K562 (cell line): Measurements from ENCODE around the gene HOXD9. TPM values are rescaled to one million over a fixed set of nuclear protein-coding genes. Genes with fewer than 3 reads are reported as not detected.
A peak's percentile ranks its signal among the peaks of the same experiment; 100 is the strongest.

ENCODE experiments used
- CLOCK ChIP-seq: fragments of 250-450 bp; sonication (Bioruptor Pico); IDR thresholded peaks from 2 replicates; pipeline ENCODE4 v1.4.0; 2020; ENCODE audit warnings: mild to moderate bottlenecking, moderate library complexity, borderline replicate concordance
- E2F1 ChIP-seq: sonication (generic); formaldehyde crosslinking; IDR thresholded peaks from 2 replicates; pipeline ENCODE4 v1.8.1; 2023; ENCODE audit warnings: mild to moderate bottlenecking, missing genetic modification reagents, moderate library complexity
- FOSL1 ChIP-seq: fragments of 200-800 bp; sonication (Bioruptor generic); conservative IDR thresholded peaks from 2 replicates; pipeline ENCODE4 v1.6.1; 2016; ENCODE audit warnings: missing genetic modification characterization, missing compliant biosample characterization
- JUND ChIP-seq, 2 experiments: IDR thresholded peaks; 2 replicates in 1 of 2; 3 replicates in 1 of 2; pipeline ENCODE4 v1.6.1; 2011; ENCODE audit warnings: borderline replicate concordance in 2 of 2, low read depth in 2 of 2, low read length in 2 of 2, improper control_type of control experiment in 1 of 2, missing biosample characterization in 1 of 2, missing genetic modification characterization in 1 of 2, missing genetic modification reagents in 1 of 2
- LCOR ChIP-seq: sonication (generic); formaldehyde crosslinking; IDR thresholded peaks from 2 replicates; pipeline ENCODE4 v1.8.0; 2022; ENCODE audit warnings: mild to moderate bottlenecking, missing genetic modification reagents
- MAFF ChIP-seq: IDR thresholded peaks from 2 replicates; pipeline ENCODE4 v1.6.1; 2012; ENCODE audit warnings: low read length, improper control_type of control experiment
- NBN ChIP-seq: fragments of 450-650 bp; IDR thresholded peaks from 2 replicates; pipeline ENCODE4 v1.6.1; 2016; ENCODE audit warnings: low read depth, mild to moderate bottlenecking
- PRMT5 ChIP-seq: sonication (generic); formaldehyde crosslinking; IDR thresholded peaks from 2 replicates; pipeline ENCODE4 v1.5.0; 2020; ENCODE audit warnings: missing genetic modification reagents
- RCOR1 ChIP-seq, 2 experiments: IDR thresholded peaks; 2 replicates each; pipeline ENCODE4 v1.6.1; 2012; ENCODE audit warnings: low read depth in 2 of 2, low read length in 2 of 2, borderline replicate concordance in 1 of 2, improper control_type of control experiment in 1 of 2
- RFX5 ChIP-seq: IDR thresholded peaks from 2 replicates; pipeline ENCODE4 v1.6.1; 2011; ENCODE audit warnings: low read depth, mild to moderate bottlenecking, improper control_type of control experiment, low read length
- RFX7 ChIP-seq: fragments of 250-450 bp; sonication (Bioruptor Pico); IDR thresholded peaks from 2 replicates; pipeline ENCODE4 v1.5.1; 2021; ENCODE audit warnings: mild to moderate bottlenecking
- SNRNP70 ChIP-seq: fragments of 200-400 bp; formaldehyde crosslinking; optimal IDR thresholded peaks from 2 replicates; pipeline ENCODE3; 2017; ENCODE audit warnings: low read depth, low read length
- TBL1XR1 ChIP-seq, 2 experiments: IDR thresholded peaks; 2 replicates each; pipeline ENCODE4 v1.6.1; 2012; ENCODE audit warnings: improper control_type of control experiment in 2 of 2, low read length in 2 of 2, mild to moderate bottlenecking in 1 of 2
- ZC3H8 ChIP-seq: fragments of 450-650 bp; IDR thresholded peaks from 2 replicates; pipeline ENCODE4 v1.6.1; 2017
- ZNF253 ChIP-seq: fragments of 250-450 bp; sonication (Bioruptor Pico); conservative IDR thresholded peaks from 2 replicates; pipeline ENCODE4 v1.6.1; 2021; ENCODE audit warnings: mild to moderate bottlenecking
- ZNF445 ChIP-seq: fragments of 250-450 bp; sonication (Bioruptor Pico); IDR thresholded peaks from 2 replicates; pipeline ENCODE4 v1.4.0; 2020; ENCODE audit warnings: low read depth, mild to moderate bottlenecking, moderate library complexity
- ZNF512 ChIP-seq: IDR thresholded peaks from 2 replicates; pipeline ENCODE4 v1.6.1; 2016; ENCODE audit warnings: missing genetic modification characterization, missing compliant biosample characterization
- ZNF717 ChIP-seq: fragments of 250-450 bp; sonication (Bioruptor Pico); IDR thresholded peaks from 2 replicates; pipeline ENCODE4 v1.5.0; 2021
- polyA plus RNA-seq, 8 experiments: library from polyadenylated mRNA; depleted of rRNA in 4 of 8; stranded (reverse) in 5 of 8; unstranded in 3 of 8; fragments of >200 nt; fragmentation: Nextera tagmentation in 2 of 8; fragmentation: Illumina TruSeq in 1 of 8; extraction: Ambion mirVana in 2 of 8; extraction: Trizol in 1 of 8; gene quantifications; 2 replicates each; pipeline versions ENCODE4 v1.2.1 to v1.2.3, GENCODE V29; 2011 to 2014; ENCODE audit warnings: inconsistent platforms in 1 of 8, missing spikeins in 1 of 8
- total RNA-seq, 7 experiments: library from RNA; depleted of rRNA in 6 of 7; stranded (reverse); fragments of >200 nt in 6 of 7; fragmentation: Illumina TruSeq in 2 of 7; extraction: Trizol in 2 of 7; gene quantifications; 2 replicates each; pipeline versions ENCODE4 v1.2.1 to v1.2.3, GENCODE V29; 2011 to 2021; ENCODE audit warnings: low replicate concordance in 1 of 7
- TF ChIP-seq, protein P1 (sequence below): fragments of 450-650 bp; formaldehyde crosslinking; IDR thresholded peaks from 2 replicates; pipeline ENCODE4 v1.4.0; 2022; ENCODE audit warnings: missing genetic modification characterization
- TF ChIP-seq, protein P2 (sequence below): fragments of 250-450 bp; sonication (Bioruptor Pico); IDR thresholded peaks from 2 replicates; pipeline ENCODE4 v1.8.0; 2022; ENCODE audit warnings: moderate library complexity, mild to moderate bottlenecking, inconsistent platforms

HOXD9 gene
- total and polyA plus RNA-seq, 9 of the 15 experiments (the other 6 are each of a cell fraction or from before 2014, with no cell fraction given): not detected

DNA sequence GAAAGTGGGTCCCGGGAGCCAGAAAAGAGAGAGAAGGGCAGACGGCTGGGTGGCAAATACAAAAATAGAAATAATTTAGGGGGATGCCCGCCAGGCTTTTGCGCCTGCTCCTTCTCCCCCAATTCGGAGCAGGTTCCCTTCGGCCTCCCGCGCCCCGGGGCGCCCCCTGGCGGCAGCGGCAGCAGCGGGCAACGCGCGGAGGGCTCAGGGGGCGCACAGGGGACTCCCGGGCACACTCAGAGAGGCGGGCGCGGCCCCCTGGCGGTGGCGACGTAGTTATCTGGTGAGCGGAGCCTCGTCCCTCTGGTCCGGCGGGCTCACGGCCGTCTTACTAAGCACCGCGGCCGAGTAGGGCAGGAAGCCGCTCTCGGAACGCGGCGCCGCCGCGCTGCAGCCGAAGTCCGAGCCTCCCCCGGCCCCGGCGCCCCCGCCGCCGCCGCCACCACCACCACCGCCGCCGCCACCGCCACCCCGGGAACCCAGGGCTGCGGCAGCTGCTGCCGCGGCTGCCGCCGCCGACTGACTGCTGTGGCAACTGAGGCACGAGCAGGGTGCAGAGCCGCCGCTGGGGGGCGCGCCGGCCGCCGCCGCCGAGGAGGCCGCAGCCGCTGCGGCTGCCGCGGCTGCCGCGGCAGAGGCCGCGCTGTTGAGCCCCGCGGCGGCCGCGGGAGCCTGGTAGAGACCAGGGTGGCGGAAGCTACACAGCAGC is 42.5 kb upstream of the HOXD9 start (continued):
- no peak for TF ChIP-seq TBL1XR1 (IDR thresholded peaks at IDR 0.05; ENCODE audit: low read length in 2 of 2)
- TF ChIP-seq, protein P1, sequence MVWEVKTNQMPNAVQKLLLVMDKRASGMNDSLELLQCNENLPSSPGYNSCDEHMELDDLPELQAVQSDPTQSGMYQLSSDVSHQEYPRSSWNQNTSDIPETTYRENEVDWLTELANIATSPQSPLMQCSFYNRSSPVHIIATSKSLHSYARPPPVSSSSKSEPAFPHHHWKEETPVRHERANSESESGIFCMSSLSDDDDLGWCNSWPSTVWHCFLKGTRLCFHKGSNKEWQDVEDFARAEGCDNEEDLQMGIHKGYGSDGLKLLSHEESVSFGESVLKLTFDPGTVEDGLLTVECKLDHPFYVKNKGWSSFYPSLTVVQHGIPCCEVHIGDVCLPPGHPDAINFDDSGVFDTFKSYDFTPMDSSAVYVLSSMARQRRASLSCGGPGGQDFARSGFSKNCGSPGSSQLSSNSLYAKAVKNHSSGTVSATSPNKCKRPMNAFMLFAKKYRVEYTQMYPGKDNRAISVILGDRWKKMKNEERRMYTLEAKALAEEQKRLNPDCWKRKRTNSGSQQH: no peak
- no peak for TF ChIP-seq ZNF253 (CRISPR knock-in tag)
- no peak for TF ChIP-seq RFX5
- TF ChIP-seq ZNF512 (tag): no peak
- TF ChIP-seq, protein P2, sequence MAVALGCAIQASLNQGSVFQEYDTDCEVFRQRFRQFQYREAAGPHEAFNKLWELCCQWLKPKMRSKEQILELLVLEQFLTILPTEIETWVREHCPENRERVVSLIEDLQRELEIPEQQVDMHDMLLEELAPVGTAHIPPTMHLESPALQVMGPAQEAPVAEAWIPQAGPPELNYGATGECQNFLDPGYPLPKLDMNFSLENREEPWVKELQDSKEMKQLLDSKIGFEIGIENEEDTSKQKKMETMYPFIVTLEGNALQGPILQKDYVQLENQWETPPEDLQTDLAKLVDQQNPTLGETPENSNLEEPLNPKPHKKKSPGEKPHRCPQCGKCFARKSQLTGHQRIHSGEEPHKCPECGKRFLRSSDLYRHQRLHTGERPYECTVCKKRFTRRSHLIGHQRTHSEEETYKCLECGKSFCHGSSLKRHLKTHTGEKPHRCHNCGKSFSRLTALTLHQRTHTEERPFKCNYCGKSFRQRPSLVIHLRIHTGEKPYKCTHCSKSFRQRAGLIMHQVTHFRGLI: no peak
- no peak for TF ChIP-seq PRMT5 (CRISPR knock-in tag)
- peak; percentile 74; the same call in 1 of the 2 replicates for TF ChIP-seq LCOR (CRISPR knock-in tag)
- no peak; a peak in 1 of 4 replicates for TF ChIP-seq RCOR1 (IDR thresholded peaks at IDR 0.05; ENCODE audit: borderline replicate concordance in 1 of 2, low read depth in 2 of 2, low read length in 2 of 2)
- TF ChIP-seq E2F1: peak; percentile 84; the same call in 1 of the 2 replicates
- TF ChIP-seq RFX7 (CRISPR knock-in tag): no peak
- no peak for TF ChIP-seq ZNF717 (CRISPR knock-in tag)
- TF ChIP-seq MAFF: no peak
- peak; percentile 50; the same call in 1 of the 2 replicates for TF ChIP-seq FOSL1
- no peak for TF ChIP-seq ZC3H8
- TF ChIP-seq JUND (IDR thresholded peaks at IDR 0.05; ENCODE audit: borderline replicate concordance, low read depth, low read length): no peak
- TF ChIP-seq JUND (tag; IDR thresholded peaks at IDR 0.05; ENCODE audit: borderline replicate concordance, low read depth, low read length): no peak; the same call in 2 of the 3 replicates
- peak; percentile 33; the same call in 1 of the 2 replicates for TF ChIP-seq NBN
- no peak for TF ChIP-seq CLOCK (CRISPR knock-in tag)
- TF ChIP-seq SNRNP70: no peak
- no peak for TF ChIP-seq ZNF445
